Duodenal mucosa (tissue), 2 donors: ENCODE results near the gene SNRPD2.
"Not testable (repeated sequence)": the region's sequence is repeated elsewhere in the genome, so short reads cannot be mapped to it uniquely, and the experiment has no call there.

Experiments used
- H3K27ac ChIP-seq: one replicate; pipeline ENCODE4 v1.7.0; 2013; ENCODE audit warnings: low read depth, low read length
- H3K27me3 ChIP-seq, 2 donors: one replicate each; pipeline ENCODE4 v1.7.0; 2013; ENCODE audit warnings: low read length in 2 of 2, control low read depth in 1 of 2; ENCODE audit not compliant: insufficient read depth in 2 of 2, control insufficient read depth in 1 of 2
- H3K36me3 ChIP-seq, 2 donors: one replicate each; pipeline ENCODE4 v1.7.0; 2013; ENCODE audit warnings: low read length in 2 of 2, control low read depth in 1 of 2; ENCODE audit not compliant: insufficient read depth in 2 of 2, control insufficient read depth in 1 of 2
- H3K4me1 ChIP-seq, 2 donors: one replicate each; pipeline ENCODE4 v1.7.0; 2013; ENCODE audit warnings: low read length in 2 of 2, control low read depth in 1 of 2; ENCODE audit not compliant: insufficient read depth in 2 of 2, control insufficient read depth in 1 of 2
- H3K4me3 ChIP-seq, 2 donors: one replicate each; pipeline ENCODE4 v1.7.0; 2013; ENCODE audit warnings: low read length in 2 of 2, low read depth in 1 of 2
- H3K9ac ChIP-seq, 2 donors: one replicate each; pipeline ENCODE4 v1.7.0; 2013; ENCODE audit warnings: low read length in 2 of 2, low read depth in 1 of 2
- H3K9me3 ChIP-seq, 2 donors: one replicate each; pipeline ENCODE4 v1.7.0; 2013; ENCODE audit warnings: low read length in 2 of 2, control low read depth in 1 of 2; ENCODE audit not compliant: control insufficient read depth in 1 of 2

The SNRPD2 gene

GRCh38 chr19:45691516-45692186 lies at the start of gene SNRPD2:
TSS of gene SNRPD2 (minus strand) at chr19:45691953. CDS start at chr19:45691888, 65 bp downstream.
- peaks cover 5 to 16% of the 10 kb centered on the region in 2 donors for H3K4me1 ChIP-seq
- H3K36me3 ChIP-seq = peaks cover 11 to 27% of the 10 kb centered on the region in 2 donors
- peak within 1 kb of the TSS; percentile 94 to 95 for H3K4me3 ChIP-seq
- H3K9ac ChIP-seq = peak within 1 kb of the TSS; percentile 92 to 94
- H3K9me3 ChIP-seq = no peaks in the 10 kb centered on the region
- H3K27ac ChIP-seq = peak within 1 kb of the TSS; percentile 87
- no peaks in the 10 kb centered on the region for H3K27me3 ChIP-seq

DNA sequence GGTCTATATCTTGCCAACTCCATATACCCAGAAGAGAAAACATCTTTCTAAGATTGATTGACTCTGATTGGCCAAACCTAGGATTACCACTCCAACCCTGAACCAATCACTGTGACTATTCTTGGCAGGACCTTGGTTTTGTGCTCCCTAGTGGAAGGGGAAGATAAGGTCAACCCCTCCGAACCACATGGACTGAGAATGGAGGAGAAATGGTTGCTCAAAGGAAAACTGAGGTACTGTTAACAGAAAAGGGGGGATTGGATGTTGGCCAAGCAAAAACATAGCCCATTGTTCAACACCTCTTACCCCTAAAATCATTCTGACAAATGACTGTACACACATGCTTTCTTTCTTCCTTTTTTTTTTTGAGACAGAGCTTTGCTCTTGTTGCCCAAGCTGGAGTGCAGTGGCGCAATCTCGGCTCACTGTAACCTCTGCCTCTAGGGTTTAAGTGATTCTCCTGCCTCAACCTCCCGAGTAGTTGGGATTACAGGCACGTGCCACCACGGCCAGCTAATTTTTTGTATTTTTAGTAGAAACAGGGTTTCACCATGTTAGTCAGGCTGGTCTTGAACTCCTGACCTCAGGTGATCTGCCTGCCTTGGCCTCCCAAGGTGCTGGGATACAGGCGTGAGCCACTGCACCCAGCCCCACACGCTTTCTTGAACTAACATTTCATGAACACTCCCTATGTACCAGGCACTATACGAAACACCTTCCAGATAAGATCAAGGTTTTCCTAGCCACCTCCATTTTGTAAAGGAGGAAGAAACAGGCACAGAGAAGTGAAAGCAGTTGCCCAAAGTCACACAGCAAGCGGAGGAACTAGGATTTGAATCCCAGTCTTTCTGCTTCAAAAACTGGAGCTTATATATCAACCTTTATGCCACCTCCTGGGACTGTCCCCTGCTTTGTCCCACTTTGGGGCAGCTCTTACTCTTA lies 48.0 kb upstream of the SNRPD2 start:
- H3K27ac ChIP-seq = no peak overlapping the region
- no peak overlapping the region for H3K9ac ChIP-seq
- H3K27me3 ChIP-seq = no peaks in the 10 kb centered on the region
- H3K4me1 ChIP-seq = no peaks in the 10 kb centered on the region
- no peak overlapping the region for H3K4me3 ChIP-seq
- no peaks in the 10 kb centered on the region for H3K9me3 ChIP-seq
- no peaks in the 10 kb centered on the region for H3K36me3 ChIP-seq

DNA sequence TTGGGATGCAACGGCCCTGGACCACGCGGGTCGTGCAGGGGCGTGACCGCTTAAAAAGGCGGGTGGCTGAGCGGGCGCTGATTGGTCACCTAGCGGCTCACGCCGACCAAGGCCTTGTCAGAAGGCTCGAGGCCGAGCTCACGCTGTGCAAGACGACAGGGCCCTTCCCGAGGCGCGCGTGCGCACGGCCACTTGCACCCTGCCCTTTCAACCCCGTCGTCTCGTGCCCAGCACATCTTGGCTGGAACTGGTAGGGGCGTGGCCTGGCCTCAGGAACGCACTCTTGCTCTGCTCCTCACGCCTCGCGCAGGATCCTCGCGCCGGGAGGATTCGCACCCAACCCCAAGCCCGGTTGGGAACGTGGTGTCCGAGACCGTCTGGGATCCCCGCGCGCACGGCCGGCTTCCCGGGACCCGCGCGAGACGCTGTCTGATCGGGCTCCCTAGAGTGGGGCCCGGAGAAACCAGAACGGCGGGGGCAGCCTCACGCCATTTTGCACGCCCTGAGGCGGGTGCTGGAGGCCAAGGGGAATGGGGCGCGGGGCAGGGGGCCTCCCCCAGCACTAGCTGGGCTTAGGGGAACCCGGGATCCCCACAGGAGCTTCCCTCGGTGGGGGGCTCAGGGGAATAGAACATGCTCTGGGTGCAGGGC lies 41.5 kb upstream of the SNRPD2 start, which contains the start of gene MEIOSIN:
Gene MEIOSIN (plus strand): TSS at position 280 of the 651 bp plus-strand sequence. CDS start 1,938 bp downstream, outside the sequence.
- no peaks in the 10 kb centered on the region for H3K36me3 ChIP-seq
- peaks cover 4 to 9% of the 10 kb centered on the region in 2 donors for H3K4me1 ChIP-seq
- H3K27ac ChIP-seq = no peak within 1 kb of the TSS
- no peak within 1 kb of the TSS for H3K9ac ChIP-seq
- H3K9me3 ChIP-seq = no peaks in the 10 kb centered on the region
- H3K4me3 ChIP-seq = no peak within 1 kb of the TSS
- no peaks in the 10 kb centered on the region for H3K27me3 ChIP-seq

DNA sequence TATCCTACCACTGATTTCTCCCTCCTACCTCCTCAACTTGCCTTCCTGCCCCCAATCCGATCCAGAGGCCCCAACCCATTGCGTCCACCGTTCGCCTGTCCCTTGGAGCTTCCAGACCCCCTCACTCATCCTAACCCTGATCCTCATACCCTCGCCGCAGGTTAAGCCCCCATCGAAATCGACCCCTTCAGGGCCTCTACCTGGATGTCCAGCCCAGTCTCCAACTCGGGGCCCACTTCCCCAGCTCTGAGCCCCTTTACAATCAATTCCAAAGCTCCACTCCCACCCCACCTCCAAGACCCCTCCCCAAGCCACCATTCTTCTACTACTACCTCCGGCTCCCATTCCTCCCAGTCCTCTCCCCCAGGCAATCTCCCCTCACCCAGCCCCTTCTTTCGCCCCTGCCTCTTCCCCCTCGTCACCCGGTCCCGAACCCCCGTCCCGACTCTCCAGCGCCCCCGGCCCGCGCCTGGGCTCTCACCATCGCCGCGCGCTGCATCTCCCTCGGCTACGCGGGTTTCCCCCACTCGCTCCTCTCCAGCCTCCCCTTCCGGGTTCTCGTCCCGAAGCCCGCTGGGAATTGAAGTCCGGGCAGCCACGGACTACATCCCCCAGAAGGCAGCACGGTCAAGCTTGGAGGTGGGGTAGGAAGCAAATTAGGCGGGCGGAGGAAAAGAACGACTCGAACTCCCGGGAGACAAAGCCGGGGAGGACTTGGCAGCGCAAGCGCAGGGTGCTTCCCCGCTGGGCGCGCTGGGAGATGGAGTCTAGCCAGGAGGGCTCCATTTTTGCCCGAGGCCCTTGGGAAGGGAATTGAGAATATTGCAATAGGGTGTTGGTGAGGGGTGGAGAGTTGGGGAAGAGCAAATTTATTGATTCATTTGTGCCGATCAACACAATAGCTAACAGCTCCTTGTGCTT lies 38.9 kb upstream of the SNRPD2 start, which contains the start of gene FBXO46:
Gene FBXO46 (minus strand): TSS at position 529 of the 921 bp plus-strand sequence. CDS start 17,401 bp downstream, outside the sequence.
- Histone ChIP-seq H3K27ac (peak within 1 kb of the TSS; percentile 53), H3K27me3 (no peaks in the 10 kb centered on the region), H3K9me3 (no peaks in the 10 kb centered on the region), H3K4me3 (peak within 1 kb of the TSS; percentile 90 to 95), H3K4me1 (peaks cover 4 to 9% of the 10 kb centered on the region in 2 donors), H3K9ac (peak within 1 kb of the TSS; percentile 61 to 98), H3K36me3 (no peaks in the 10 kb centered on the region)

- Histone ChIP-seq H3K36me3 (no peaks in the 10 kb centered on the region), H3K27me3 (no peaks in the 10 kb centered on the region), H3K4me1 (peaks cover 4 to 9% of the 10 kb centered on the region in 2 donors), H3K9ac (peak overlapping the region; percentile 61 to 98), H3K4me3 (peak overlapping the region; percentile 90 to 95), H3K9me3 (no peaks in the 10 kb centered on the region), H3K27ac (no peak overlapping the region)
These were observed 38.1 kb upstream of the SNRPD2 start for GRCh38 chr19:45729800-45730290.

- not testable (repeated sequence) for H3K36me3 ChIP-seq, H3K4me3 ChIP-seq, H3K4me1 ChIP-seq, H3K9me3 ChIP-seq, H3K9ac ChIP-seq, H3K27ac ChIP-seq, H3K27me3 ChIP-seq
These were observed 36.9 kb upstream of the SNRPD2 start for GRCh38 chr19:45728683-45729082.

GRCh38 chr19:45720065-45720464 lies 28.3 kb upstream of the SNRPD2 start:
- H3K4me3 ChIP-seq, H3K9me3 ChIP-seq, H3K9ac ChIP-seq, H3K36me3 ChIP-seq, H3K27ac ChIP-seq, H3K27me3 ChIP-seq: not testable (repeated sequence)
- peaks cover 22 to 25% of the 10 kb centered on the region in 2 donors for H3K4me1 ChIP-seq

DNA sequence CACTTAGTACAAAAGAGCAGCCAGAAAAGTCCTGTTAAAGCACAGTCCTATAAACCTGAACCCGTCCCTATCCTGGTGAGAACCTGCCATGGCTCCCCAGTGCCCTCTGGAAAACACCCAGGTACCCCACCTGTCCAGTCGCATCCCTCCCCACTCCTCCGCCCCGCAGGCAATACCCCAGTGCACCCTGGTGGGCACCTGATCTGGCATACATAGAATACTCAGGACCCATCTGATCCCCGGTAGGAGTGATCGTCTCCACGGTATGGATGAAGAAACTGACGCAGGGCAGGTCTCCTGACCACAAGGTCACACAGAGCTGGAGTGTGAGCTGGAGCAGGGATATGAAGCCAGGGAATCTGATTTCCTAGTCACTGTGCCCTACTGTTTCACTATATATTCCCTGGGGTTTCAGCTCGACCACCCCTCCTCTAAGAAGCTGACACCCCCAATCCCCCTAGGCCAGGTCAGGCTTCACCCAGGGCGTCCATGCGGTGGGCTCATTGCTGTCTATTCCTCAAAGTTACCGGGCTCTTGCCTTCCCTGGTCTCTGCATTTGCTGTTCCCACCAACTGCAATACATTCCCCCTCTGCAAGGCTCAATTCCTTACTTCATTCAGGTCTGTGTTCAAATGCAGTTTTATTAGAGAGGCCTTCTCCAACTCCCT lies 26.4 kb upstream of the SNRPD2 start:
- Histone ChIP-seq H3K27ac (peak overlapping the region; percentile 90), H3K27me3 (no peaks in the 10 kb centered on the region)

More for the DNA sequence above, 26.4 kb upstream of the SNRPD2 start:
- H3K9me3 ChIP-seq = no peaks in the 10 kb centered on the region
- peak overlapping the region; percentile 64 to 90 for H3K4me3 ChIP-seq
- H3K4me1 ChIP-seq = peaks cover 22 to 25% of the 10 kb centered on the region in 2 donors
- H3K9ac ChIP-seq = peak overlapping the region; percentile 78 to 89
- peaks cover 0 to 2% of the 10 kb centered on the region in 2 donors for H3K36me3 ChIP-seq
